IPS-15b (cell line): ENCODE measurements around the gene ARMS2.

ENCODE experiments used
- H3K27me3 ChIP-seq: one replicate; pipeline ENCODE4 v1.6.1; 2013; ENCODE audit warnings: low read length; ENCODE audit not compliant: control insufficient read depth, insufficient read depth
- H3K36me3 ChIP-seq: one replicate; pipeline ENCODE4 v1.6.1; 2013; ENCODE audit warnings: low read length; ENCODE audit not compliant: control insufficient read depth, insufficient read depth
- H3K4me1 ChIP-seq: one replicate; pipeline ENCODE4 v1.6.1; 2013; ENCODE audit warnings: mild to moderate bottlenecking, low read length; ENCODE audit not compliant: control insufficient read depth, insufficient read depth
- H3K4me3 ChIP-seq: one replicate; pipeline ENCODE4 v1.5.1; 2013; ENCODE audit warnings: low read depth, low read length
- H3K9ac ChIP-seq: one replicate; pipeline ENCODE4 v1.6.1; 2013; ENCODE audit warnings: low read depth, mild to moderate bottlenecking, low read length
- H3K9me3 ChIP-seq: one replicate; pipeline ENCODE4 v1.6.1; 2013; ENCODE audit warnings: mild to moderate bottlenecking, low read length; ENCODE audit not compliant: control insufficient read depth, insufficient read depth

ARMS2 gene

DNA sequence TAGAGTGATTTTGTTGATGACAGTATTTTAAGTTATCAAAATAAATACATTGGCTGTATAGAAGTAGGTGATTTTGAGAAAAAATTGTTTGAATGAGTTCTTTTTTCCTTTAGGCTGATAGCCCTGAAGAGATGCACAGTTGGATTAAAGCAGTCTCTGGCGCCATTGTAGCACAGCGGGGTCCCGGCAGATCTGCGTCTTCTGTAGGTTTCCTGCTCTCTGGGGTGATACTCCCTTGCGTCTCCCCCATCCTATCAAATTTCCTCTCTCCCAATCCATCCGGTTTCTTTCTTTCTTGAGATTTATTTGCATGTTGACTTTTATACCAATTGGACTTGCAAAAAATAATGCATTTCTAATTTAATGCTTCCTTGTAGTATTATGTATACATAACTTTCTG lies 27.6 kb upstream of the ARMS2 start:
- Histone ChIP-seq H3K4me1 (no peaks in the 10 kb centered on the region), H3K9ac (no peak overlapping the region), H3K9me3 (no peaks in the 10 kb centered on the region), H3K27me3 (no peaks in the 10 kb centered on the region), H3K36me3 (peaks cover 6% of the 10 kb centered on the region), H3K4me3 (no peak overlapping the region)

DNA sequence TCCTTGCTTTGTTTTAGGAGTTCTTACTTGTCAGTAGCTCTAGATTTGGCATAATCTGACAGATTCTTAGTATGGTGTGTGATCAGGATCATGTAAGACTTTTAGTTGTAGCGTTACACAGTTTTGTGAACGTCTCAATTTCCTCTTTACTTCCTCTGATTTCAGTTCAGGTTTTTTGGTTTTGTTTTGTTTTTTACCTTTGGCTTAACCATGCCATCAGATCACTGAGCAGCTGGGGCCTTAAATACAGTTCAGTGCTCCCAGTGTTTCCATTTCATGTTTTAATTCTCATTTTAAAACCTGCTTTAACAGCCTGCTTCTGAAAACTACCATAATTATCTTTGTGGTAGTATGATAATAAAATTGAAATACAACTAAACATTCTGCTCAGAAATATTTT lies 27.2 kb upstream of the ARMS2 start:
- Histone ChIP-seq H3K27me3 (no peaks in the 10 kb centered on the region), H3K9me3 (no peaks in the 10 kb centered on the region), H3K4me1 (no peaks in the 10 kb centered on the region), H3K9ac (no peak overlapping the region), H3K4me3 (no peak overlapping the region), H3K36me3 (peaks cover 6% of the 10 kb centered on the region)

DNA sequence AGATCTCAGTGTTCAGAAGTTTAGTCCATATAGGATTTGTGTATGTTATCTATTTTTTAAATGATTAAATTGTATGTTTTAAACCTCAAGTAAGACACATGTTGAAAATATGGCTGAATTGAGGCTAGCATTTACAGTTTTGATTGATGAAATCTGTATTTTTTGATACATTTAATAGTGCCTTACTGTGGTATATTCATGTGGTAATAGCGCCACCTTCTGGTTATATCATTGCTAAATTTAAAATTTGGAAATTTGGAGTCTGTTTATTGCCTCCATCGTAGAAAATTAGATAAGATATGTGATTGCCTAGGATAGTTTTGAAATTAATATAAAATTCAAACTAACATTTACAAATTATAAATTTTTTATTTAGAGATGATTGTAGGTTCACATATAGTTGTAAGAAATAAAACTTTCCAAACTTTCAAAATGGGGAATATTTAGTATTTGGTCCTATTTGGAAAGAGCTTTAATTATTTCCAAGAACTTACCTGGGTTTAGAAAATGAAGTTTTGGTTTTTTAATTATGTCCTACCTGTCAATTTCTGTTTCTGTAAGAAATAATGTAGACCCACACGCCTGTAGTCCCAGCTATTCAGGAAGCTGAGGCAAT lies 19.1 kb upstream of the ARMS2 start:
- Histone ChIP-seq H3K36me3 (no peaks in the 10 kb centered on the region), H3K9me3 (no peaks in the 10 kb centered on the region)

DNA sequence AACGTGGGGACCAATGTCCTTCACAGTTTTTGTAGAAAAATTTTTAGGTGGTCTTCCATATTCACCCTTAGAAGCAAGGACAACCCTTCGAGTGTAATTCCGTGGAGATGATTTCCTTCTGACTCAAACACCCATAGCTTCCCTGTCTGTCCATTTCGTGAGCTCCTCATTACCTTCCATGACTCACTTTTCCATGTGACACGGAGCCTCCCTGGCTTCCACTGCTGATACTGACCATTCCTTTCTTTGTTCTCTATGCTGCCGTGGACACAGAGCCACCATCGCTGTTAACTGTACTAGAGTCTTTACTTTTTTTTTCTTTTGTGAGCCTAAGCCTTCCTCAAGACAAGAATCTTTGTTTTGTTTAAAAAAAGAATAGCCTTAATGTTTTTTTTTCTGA lies 12.5 kb upstream of the ARMS2 start:
- no peak overlapping the region for H3K4me3 ChIP-seq
- no peaks in the 10 kb centered on the region for H3K9me3 ChIP-seq
- no peak overlapping the region for H3K9ac ChIP-seq
- no peaks in the 10 kb centered on the region for H3K27me3 ChIP-seq
- no peaks in the 10 kb centered on the region for H3K4me1 ChIP-seq
- H3K36me3 ChIP-seq: no peaks in the 10 kb centered on the region

More for the DNA sequence above, 19.1 kb upstream of the ARMS2 start:
- Histone ChIP-seq H3K9ac (no peak overlapping the region), H3K27me3 (no peaks in the 10 kb centered on the region), H3K4me3 (no peak overlapping the region), H3K4me1 (no peaks in the 10 kb centered on the region)

DNA sequence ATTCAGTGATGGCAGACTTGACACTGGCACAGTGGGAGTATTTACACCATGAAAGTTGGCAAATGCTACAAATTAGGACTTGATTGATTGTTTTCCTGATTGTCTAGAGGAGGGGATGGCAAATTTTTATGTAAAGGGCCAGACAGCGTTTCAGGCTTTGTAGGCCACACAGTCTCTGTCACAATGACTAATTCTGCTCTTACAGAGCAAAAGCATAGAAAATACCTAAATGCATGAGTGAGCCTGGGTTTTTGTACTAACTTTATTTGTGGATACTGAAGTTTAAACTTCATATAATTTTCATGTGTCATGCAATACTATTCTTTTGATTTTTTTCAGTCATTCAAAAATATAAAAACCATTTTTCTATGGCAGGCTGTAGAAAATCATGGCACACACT lies 9.0 kb upstream of the ARMS2 start:
- H3K4me3 ChIP-seq: no peak overlapping the region
- no peaks in the 10 kb centered on the region for H3K36me3 ChIP-seq
- H3K27me3 ChIP-seq: no peaks in the 10 kb centered on the region
- no peaks in the 10 kb centered on the region for H3K9me3 ChIP-seq
- no peaks in the 10 kb centered on the region for H3K4me1 ChIP-seq
- H3K9ac ChIP-seq: no peak overlapping the region

DNA sequence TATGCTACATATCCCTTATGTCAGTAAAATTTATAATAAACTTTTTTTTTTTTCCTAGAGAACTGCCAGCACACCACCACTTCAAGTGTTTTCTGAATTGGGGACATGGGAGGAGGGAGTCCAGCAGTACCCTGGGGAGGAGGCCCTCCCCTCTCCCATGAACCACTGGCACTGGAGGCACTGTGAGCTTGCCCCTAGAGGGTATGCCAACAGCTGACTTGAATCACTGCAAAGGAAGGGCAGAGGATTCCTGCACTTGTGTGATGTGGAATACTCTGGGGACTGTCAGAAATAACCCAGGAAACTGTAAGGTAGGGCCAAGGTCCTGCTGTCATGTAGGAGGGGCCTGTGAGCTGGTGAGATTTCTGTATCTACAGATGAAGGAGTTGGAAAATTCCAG lies 8.5 kb upstream of the ARMS2 start:
- H3K9ac ChIP-seq: no peak overlapping the region
- no peaks in the 10 kb centered on the region for H3K4me1 ChIP-seq
- no peak overlapping the region for H3K4me3 ChIP-seq
- H3K27me3 ChIP-seq: no peaks in the 10 kb centered on the region
- H3K9me3 ChIP-seq: no peaks in the 10 kb centered on the region
- no peaks in the 10 kb centered on the region for H3K36me3 ChIP-seq

DNA sequence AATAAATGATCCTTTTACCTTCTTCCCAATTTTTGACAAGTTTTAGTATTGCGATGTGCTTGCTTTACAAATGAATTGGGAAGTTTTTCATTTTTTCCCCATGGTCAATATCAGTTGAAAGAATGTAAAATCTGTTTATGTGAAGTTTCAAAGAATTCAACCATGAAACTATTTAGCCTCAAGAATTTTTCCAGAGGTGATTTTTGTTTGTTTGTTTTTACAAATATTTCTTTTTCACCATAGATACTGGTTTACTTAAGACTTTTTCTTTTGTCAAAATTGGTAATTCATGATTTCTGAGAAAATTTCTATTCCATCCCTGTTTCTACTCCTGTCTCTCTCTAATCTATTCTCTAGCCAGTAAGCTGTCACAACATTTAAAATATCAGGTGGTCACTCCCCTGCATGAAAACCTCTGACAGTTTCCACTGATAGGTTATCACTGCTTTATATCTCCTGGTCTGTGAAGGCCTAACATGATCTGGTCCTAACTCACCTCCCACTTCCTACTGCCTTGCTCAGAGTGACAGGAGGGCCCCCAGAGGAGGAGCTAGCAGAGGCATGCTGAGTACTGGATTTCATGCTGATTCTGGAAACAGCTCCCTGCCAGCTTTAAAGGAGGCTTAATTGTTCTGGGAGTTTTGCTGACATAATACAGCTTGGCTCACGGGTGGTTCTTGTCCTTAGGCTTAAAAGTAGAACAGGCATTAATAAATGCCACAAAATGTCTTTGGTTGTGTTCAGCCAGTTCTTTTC lies 7.6 kb upstream of the ARMS2 start:
- H3K4me3 ChIP-seq: no peak overlapping the region
- H3K9ac ChIP-seq: no peak overlapping the region
- H3K9me3 ChIP-seq: no peaks in the 10 kb centered on the region
- H3K36me3 ChIP-seq: no peaks in the 10 kb centered on the region
- no peaks in the 10 kb centered on the region for H3K4me1 ChIP-seq
- no peaks in the 10 kb centered on the region for H3K27me3 ChIP-seq

DNA sequence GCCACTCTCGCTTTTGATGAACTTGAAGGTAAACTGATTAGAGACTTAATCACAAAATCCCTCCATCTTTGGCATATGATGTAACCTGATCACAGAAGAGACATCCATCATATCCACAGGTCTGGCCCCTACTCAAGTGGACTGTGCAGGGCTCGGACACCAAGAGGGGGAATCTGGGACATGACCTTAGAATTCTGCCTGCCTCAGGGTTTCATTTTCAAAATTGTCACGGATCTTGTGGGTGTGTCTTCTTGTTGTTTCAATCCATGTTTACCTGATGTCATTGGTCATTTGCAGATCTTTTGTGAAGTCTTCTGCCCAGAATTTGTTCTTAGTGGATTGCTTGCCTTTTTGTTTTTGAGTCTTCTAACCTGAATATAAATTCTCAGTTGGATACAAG lies 5.9 kb upstream of the ARMS2 start:
- no peak overlapping the region for H3K4me3 ChIP-seq
- no peaks in the 10 kb centered on the region for H3K36me3 ChIP-seq
- no peaks in the 10 kb centered on the region for H3K27me3 ChIP-seq
- no peak overlapping the region for H3K9ac ChIP-seq
- H3K9me3 ChIP-seq: no peaks in the 10 kb centered on the region
- H3K4me1 ChIP-seq: no peaks in the 10 kb centered on the region

DNA sequence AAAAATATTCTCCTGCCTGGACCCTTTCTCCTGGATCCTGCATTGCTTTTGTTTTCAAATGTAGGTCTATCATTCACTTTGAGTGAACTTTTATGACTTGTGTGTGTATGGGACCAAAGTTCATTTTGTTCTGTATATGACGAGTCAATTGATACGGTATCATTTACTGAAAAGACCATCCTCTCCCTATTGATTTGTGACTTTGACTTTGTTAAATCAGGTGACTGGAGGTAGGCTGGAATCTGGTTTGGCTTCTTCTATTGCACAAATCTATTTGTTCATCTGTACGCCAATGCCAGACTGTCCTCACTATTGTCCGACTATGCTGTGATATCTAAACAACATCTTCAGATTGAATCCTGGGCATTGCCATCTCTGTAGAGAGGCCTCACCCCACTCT lies 5.3 kb upstream of the ARMS2 start:
- no peak overlapping the region for H3K4me3 ChIP-seq
- H3K27me3 ChIP-seq: no peaks in the 10 kb centered on the region
- H3K9ac ChIP-seq: no peak overlapping the region
- no peaks in the 10 kb centered on the region for H3K9me3 ChIP-seq
- H3K36me3 ChIP-seq: no peaks in the 10 kb centered on the region
- H3K4me1 ChIP-seq: no peaks in the 10 kb centered on the region

DNA sequence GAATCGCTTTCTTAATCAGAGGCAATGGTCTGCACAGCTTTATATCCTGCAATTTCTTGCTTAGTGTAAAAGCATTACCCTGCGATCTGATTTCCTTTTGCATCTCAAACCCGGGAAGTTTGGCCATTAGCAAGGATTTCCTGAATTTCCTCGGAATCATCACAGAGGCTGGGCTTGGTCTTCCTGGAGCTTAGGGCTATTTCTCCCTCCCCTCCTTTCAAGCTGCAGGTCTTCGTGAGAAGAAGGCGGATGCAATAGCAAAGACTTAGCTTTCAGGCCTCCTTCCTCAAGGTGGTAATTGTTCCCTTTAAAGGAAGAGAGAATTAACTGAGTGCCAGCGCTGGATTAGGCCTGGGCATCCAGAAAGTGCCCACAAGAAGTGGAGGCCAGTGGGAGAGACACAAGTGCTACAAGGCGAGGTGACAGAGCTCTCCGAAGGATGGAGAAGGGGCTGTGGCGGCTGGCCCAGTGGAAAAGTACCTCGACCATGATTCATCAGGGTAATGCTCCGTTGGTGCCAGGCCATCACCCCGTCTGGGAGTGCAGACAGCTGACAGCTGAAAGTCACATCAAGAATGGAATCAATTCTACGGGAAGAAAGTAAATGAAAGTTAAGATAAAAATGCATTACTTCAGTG lies 4.0 kb upstream of the ARMS2 start:
- H3K36me3 ChIP-seq: no peaks in the 10 kb centered on the region
- H3K27me3 ChIP-seq: no peaks in the 10 kb centered on the region
- H3K4me1 ChIP-seq: no peaks in the 10 kb centered on the region
- no peak overlapping the region for H3K4me3 ChIP-seq
- H3K9ac ChIP-seq: no peak overlapping the region
- H3K9me3 ChIP-seq: no peaks in the 10 kb centered on the region

DNA sequence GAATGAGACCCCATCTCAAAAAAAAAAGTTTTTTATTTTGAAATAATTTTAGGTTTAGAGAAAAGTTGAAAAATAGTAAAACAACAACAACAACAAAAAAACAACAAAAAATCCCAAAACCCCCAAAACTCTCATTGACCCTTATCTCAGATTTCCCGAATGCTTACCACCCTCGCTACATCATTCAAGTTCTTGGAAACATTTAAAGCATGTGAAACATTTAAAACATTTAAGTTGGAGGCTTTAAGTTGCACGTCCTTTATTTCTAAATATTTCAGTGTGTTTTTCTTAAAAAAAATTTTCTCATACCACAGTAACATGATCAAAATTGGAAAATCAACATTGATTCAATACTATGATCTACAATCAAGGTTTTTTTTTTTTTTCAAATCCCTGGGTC lies 382 bp upstream of the ARMS2 start:
- Histone ChIP-seq H3K27me3 (peaks cover 6% of the 10 kb centered on the region), H3K9ac (no peak overlapping the region), H3K36me3 (no peaks in the 10 kb centered on the region), H3K4me3 (no peak overlapping the region), H3K9me3 (no peaks in the 10 kb centered on the region), H3K4me1 (no peaks in the 10 kb centered on the region)
